ENCODE results near the gene PEMT.
A peak's percentile ranks its signal among the peaks of the same experiment; 100 is the strongest.
"Not testable (repeated sequence)": the region's sequence is repeated elsewhere in the genome, so short reads cannot be mapped to it uniquely, and the experiment has no call there.

The PEMT gene

GRCh38 chr17:17591355-17592298 lies at the start of gene PEMT:
PEMT (minus strand) TSS chr17:17591708; CDS start chr17:17591626, 82 bp downstream.
- peak within 1 kb of the TSS; percentile 91 to 94 for H3K4me3 Mint-ChIP-seq
- H3K9me3 Mint-ChIP-seq = no peaks in the 10 kb centered on the region
- DNase-seq (peak; percentile 93), ATAC-seq (replicated peaks) (peak; percentile 95 to 96)
- H3K4me1 Mint-ChIP-seq = peaks cover 12 to 29% of the 10 kb centered on the region in 2 donors
- no peaks in the 10 kb centered on the region for H3K27me3 Mint-ChIP-seq
- peak within 1 kb of the TSS; percentile 95 for H3K27ac Mint-ChIP-seq
- H3K36me3 Mint-ChIP-seq = no peaks in the 10 kb centered on the region

- not testable (repeated sequence) for ATAC-seq (replicated peaks); H3K4me3 Mint-ChIP-seq; DNase-seq; H3K27ac Mint-ChIP-seq; H3K9me3 Mint-ChIP-seq; H3K27me3 Mint-ChIP-seq; H3K4me1 Mint-ChIP-seq; H3K36me3 Mint-ChIP-seq
Observed at GRCh38 chr17:17639661-17640270, 48.3 kb upstream of the PEMT start.

GRCh38 chr17:17638467-17638866 lies 47.0 kb upstream of the PEMT start:
- H3K27me3 Mint-ChIP-seq = no peaks in the 10 kb centered on the region
- peak overlapping the region; percentile 6 for H3K27ac Mint-ChIP-seq
- no peak overlapping the region for H3K4me3 Mint-ChIP-seq
- H3K9me3 Mint-ChIP-seq = peaks cover 0 to 1% of the 10 kb centered on the region in 2 donors
- ATAC-seq (replicated peaks) (no peak), DNase-seq (no peak)
- H3K4me1 Mint-ChIP-seq = peaks cover 0 to 4% of the 10 kb centered on the region in 2 donors
- no peaks in the 10 kb centered on the region for H3K36me3 Mint-ChIP-seq

GRCh38 chr17:17636272-17636885 lies 44.9 kb upstream of the PEMT start:
- Mint-ChIP-seq H3K36me3 (no peaks in the 10 kb centered on the region), H3K4me3 (no peak overlapping the region)
- ATAC-seq (replicated peaks) = no peak

GRCh38 chr17:17635537-17636271 lies 44.2 kb upstream of the PEMT start:
- not testable (repeated sequence) for DNase-seq, H3K4me1 Mint-ChIP-seq, H3K27ac Mint-ChIP-seq, H3K9me3 Mint-ChIP-seq, H3K27me3 Mint-ChIP-seq, H3K36me3 Mint-ChIP-seq, H3K4me3 Mint-ChIP-seq
- ATAC-seq (replicated peaks) = peak in 1 of 2 donors; percentile 61

More at GRCh38 chr17:17636272-17636885, 44.9 kb upstream of the PEMT start:
- H3K4me1 Mint-ChIP-seq = peaks cover 0 to 4% of the 10 kb centered on the region in 2 donors
- H3K27me3 Mint-ChIP-seq = no peaks in the 10 kb centered on the region
- no peak for DNase-seq
- peaks cover 0 to 1% of the 10 kb centered on the region in 2 donors for H3K9me3 Mint-ChIP-seq
- no peak overlapping the region for H3K27ac Mint-ChIP-seq

- ATAC-seq (replicated peaks) = no peak
- DNase-seq = no peak
- Mint-ChIP-seq H3K36me3 (no peaks in the 10 kb centered on the region), H3K4me1 (peaks cover 0 to 4% of the 10 kb centered on the region in 2 donors), H3K27me3 (no peaks in the 10 kb centered on the region), H3K9me3 (peaks cover 0 to 1% of the 10 kb centered on the region in 2 donors), H3K4me3 (no peak overlapping the region), H3K27ac (no peak overlapping the region)
Observed at GRCh38 chr17:17635126-17635525, 43.6 kb upstream of the PEMT start.

GRCh38 chr17:17633310-17633709 lies 41.8 kb upstream of the PEMT start:
- peaks cover 1 to 4% of the 10 kb centered on the region in 2 donors for H3K9me3 Mint-ChIP-seq
- no peak for ATAC-seq (replicated peaks)
- peaks cover 7 to 8% of the 10 kb centered on the region in 2 donors for H3K4me1 Mint-ChIP-seq

GRCh38 chr17:17632690-17633089 lies 41.2 kb upstream of the PEMT start:
- H3K27ac Mint-ChIP-seq; H3K4me1 Mint-ChIP-seq; H3K36me3 Mint-ChIP-seq; H3K27me3 Mint-ChIP-seq; H3K4me3 Mint-ChIP-seq; DNase-seq; H3K9me3 Mint-ChIP-seq; ATAC-seq (replicated peaks): not testable (repeated sequence)

More at GRCh38 chr17:17633310-17633709, 41.8 kb upstream of the PEMT start:
- H3K36me3 Mint-ChIP-seq = no peaks in the 10 kb centered on the region
- no peak overlapping the region for H3K27ac Mint-ChIP-seq
- no peaks in the 10 kb centered on the region for H3K27me3 Mint-ChIP-seq
- DNase-seq = no peak
- no peak overlapping the region for H3K4me3 Mint-ChIP-seq

GRCh38 chr17:17628388-17629008 lies 37.0 kb upstream of the PEMT start:
- Mint-ChIP-seq H3K27me3 (no peaks in the 10 kb centered on the region), H3K36me3 (no peaks in the 10 kb centered on the region), H3K9me3 (peaks cover 0 to 4% of the 10 kb centered on the region in 2 donors), H3K4me3 (peak overlapping the region; percentile 85 to 90), H3K4me1 (peaks cover 4 to 8% of the 10 kb centered on the region in 2 donors), H3K27ac (peak overlapping the region; percentile 94)
- DNase-seq = peak; percentile 32
- ATAC-seq (replicated peaks) = peak; percentile 81 to 87

GRCh38 chr17:17626840-17627239 lies 35.3 kb upstream of the PEMT start:
- Mint-ChIP-seq H3K9me3 (peaks cover 0 to 4% of the 10 kb centered on the region in 2 donors), H3K4me3 (no peak overlapping the region), H3K4me1 (peaks cover 4 to 8% of the 10 kb centered on the region in 2 donors), H3K36me3 (no peaks in the 10 kb centered on the region), H3K27me3 (no peaks in the 10 kb centered on the region), H3K27ac (no peak overlapping the region)
- DNase-seq (no peak), ATAC-seq (replicated peaks) (no peak)

- Mint-ChIP-seq H3K36me3 (no peaks in the 10 kb centered on the region), H3K4me1 (peaks cover 4 to 13% of the 10 kb centered on the region in 2 donors), H3K4me3 (no peak overlapping the region), H3K27me3 (no peaks in the 10 kb centered on the region), H3K27ac (no peak overlapping the region), H3K9me3 (peaks cover 0 to 4% of the 10 kb centered on the region in 2 donors)
- ATAC-seq (replicated peaks) (no peak), DNase-seq (no peak)
Observed at GRCh38 chr17:17626151-17626805, 34.8 kb upstream of the PEMT start.

- Mint-ChIP-seq H3K27me3 (no peaks in the 10 kb centered on the region), H3K4me3 (no peak overlapping the region), H3K9me3 (peaks cover 0 to 4% of the 10 kb centered on the region in 2 donors), H3K4me1 (peaks cover 7 to 24% of the 10 kb centered on the region in 2 donors), H3K36me3 (no peaks in the 10 kb centered on the region), H3K27ac (no peak overlapping the region)
- no peak for DNase-seq
- no peak for ATAC-seq (replicated peaks)
Observed at GRCh38 chr17:17624741-17625140, 33.2 kb upstream of the PEMT start.

GRCh38 chr17:17623904-17624303 lies 32.4 kb upstream of the PEMT start:
- no peak overlapping the region for H3K27ac Mint-ChIP-seq
- H3K27me3 Mint-ChIP-seq = no peaks in the 10 kb centered on the region
- no peak overlapping the region for H3K4me3 Mint-ChIP-seq
- DNase-seq (no peak), ATAC-seq (replicated peaks) (no peak)
- no peaks in the 10 kb centered on the region for H3K36me3 Mint-ChIP-seq
- peaks cover 0 to 4% of the 10 kb centered on the region in 2 donors for H3K9me3 Mint-ChIP-seq
- H3K4me1 Mint-ChIP-seq = peaks cover 7 to 23% of the 10 kb centered on the region in 2 donors
